IMR-90 (cell line): ENCODE data around the gene LIN9. TPM values are rescaled to one million over a fixed set of nuclear protein-coding genes. Genes with fewer than 3 reads are reported as not detected.

Experiments used
- ATAC-seq: fragments of 200-7000 bp; cut with Tn5 transposase; 2 replicates; pipeline ENCODE4 v1.9.1; 2020; ENCODE audit warnings: low read depth, mild to moderate bottlenecking, moderate library complexity
- BruUV-seq: library from RNA; stranded (reverse); fragments of 400-500 nt; replicated peaks from 2 replicates; lab custom pipeline; 2021; lab: Mats Ljungman, UMichigan
- CTCF ChIA-PET: fragments of 300-600 bp; formaldehyde crosslinking; extraction: SDS; loops from one replicate; lab custom pipeline; 2021; ENCODE audit warnings: antibody characterized with exemption; lab: Yijun Ruan, JAX
- POLR2A ChIA-PET: fragments of 300-600 bp; sonication (Branson Sonifier 250); formaldehyde crosslinking; loops from one replicate; lab custom pipeline; 2022; ENCODE audit warnings: antibody characterized with exemption; ENCODE audit not compliant: unreplicated experiment; lab: Charles Lee
- DNase-seq: peaks from one replicate; pipeline ENCODE4 v3.0.0; 2013
- H2AFZ ChIP-seq: replicated peaks from 2 replicates; pipeline ENCODE3; 2013; ENCODE audit warnings: low read length, mild to moderate bottlenecking; ENCODE audit not compliant: poor library complexity
- H2AK5ac ChIP-seq: 2 replicates; pipeline ENCODE4 v1.6.1; 2013; ENCODE audit warnings: low read depth, low read length, inconsistent platforms
- H2AK9ac ChIP-seq: replicated peaks from 2 replicates; pipeline ENCODE3; 2013; ENCODE audit warnings: mild to moderate bottlenecking, low read depth, low read length, moderate library complexity; ENCODE audit not compliant: poor library complexity
- H2BK120ac ChIP-seq: 2 replicates; pipeline ENCODE4 v1.6.1; 2013; ENCODE audit warnings: low read depth, low read length, inconsistent platforms
- H2BK15ac ChIP-seq: 3 replicates; pipeline ENCODE4 v1.6.1; 2013; ENCODE audit warnings: low read depth, low read length, inconsistent platforms
- H2BK20ac ChIP-seq: 2 replicates; pipeline ENCODE4 v1.6.1; 2013; ENCODE audit warnings: low read depth, mild to moderate bottlenecking, inconsistent platforms, low read length, moderate library complexity
- H2BK5ac ChIP-seq: 2 replicates; pipeline ENCODE4 v1.6.1; 2013; ENCODE audit warnings: mild to moderate bottlenecking, low read depth, low read length, inconsistent platforms; ENCODE audit not compliant: poor library complexity, severe bottlenecking
- H3K14ac ChIP-seq: replicated peaks from 2 replicates; pipeline ENCODE4 v1.6.1; 2013; ENCODE audit warnings: low read depth, low read length, inconsistent platforms
- H3K18ac ChIP-seq: 2 replicates; pipeline ENCODE4 v1.6.1; 2013; ENCODE audit warnings: low read depth, low read length, control low read depth
- H3K23ac ChIP-seq: 2 replicates; pipeline ENCODE4 v1.6.1; 2013; ENCODE audit warnings: low read depth, low read length, inconsistent platforms
- H3K27ac ChIP-seq: 2 replicates; pipeline ENCODE4 v1.5.1; 2013; ENCODE audit warnings: mild to moderate bottlenecking, control low read depth, low read length; ENCODE audit not compliant: insufficient read depth
- H3K27me3 ChIP-seq: 2 replicates; pipeline ENCODE4 v1.6.1; 2013; ENCODE audit warnings: low read length; ENCODE audit not compliant: control insufficient read depth, insufficient read depth
- H3K36me3 ChIP-seq: 2 replicates; pipeline ENCODE4 v1.6.1; 2013; ENCODE audit warnings: low read length, mixed read lengths; ENCODE audit not compliant: control insufficient read depth, insufficient read depth
- H3K4ac ChIP-seq: 2 replicates; pipeline ENCODE4 v1.6.1; 2013; ENCODE audit warnings: low read depth, low read length, inconsistent platforms
- H3K4me1 ChIP-seq: 2 replicates; pipeline ENCODE4 v1.6.1; 2013; ENCODE audit warnings: low read length, mixed read lengths; ENCODE audit not compliant: control insufficient read depth, insufficient read depth
- H3K4me2 ChIP-seq: 2 replicates; pipeline ENCODE4 v1.6.1; 2013; ENCODE audit warnings: low read depth, mild to moderate bottlenecking, control low read depth, low read length, moderate library complexity
- H3K4me3 ChIP-seq: 2 replicates; pipeline ENCODE4 v1.5.1; 2013; ENCODE audit warnings: low read depth, mild to moderate bottlenecking, control low read depth, low read length, moderate library complexity; ENCODE audit not compliant: insufficient read depth
- H3K56ac ChIP-seq: 2 replicates; pipeline ENCODE4 v1.6.1; 2013; ENCODE audit warnings: low read length, inconsistent platforms; ENCODE audit not compliant: insufficient read depth; ENCODE audit errors: extremely low read depth
- H3K79me1 ChIP-seq, 2 experiments: 2 replicates each; pipeline ENCODE4 v1.6.1; 2013; ENCODE audit warnings: low read length in 2 of 2, inconsistent platforms in 1 of 2, low read depth in 1 of 2
- H3K9ac ChIP-seq: 2 replicates; pipeline ENCODE4 v1.6.1; 2013; ENCODE audit warnings: low read depth, low read length, control low read depth
- H3K9me1 ChIP-seq: 2 replicates; pipeline ENCODE4 v1.6.1; 2013; ENCODE audit warnings: low read length, inconsistent platforms; ENCODE audit not compliant: insufficient read depth
- H3K9me3 ChIP-seq: 2 replicates; pipeline ENCODE4 v1.6.1; 2013; ENCODE audit warnings: low read length; ENCODE audit not compliant: control insufficient read depth, insufficient read depth
- H4K20me1 ChIP-seq: 2 replicates; pipeline ENCODE4 v1.6.1; 2013; ENCODE audit warnings: low read length, inconsistent platforms; ENCODE audit not compliant: insufficient read depth
- H4K5ac ChIP-seq: 2 replicates; pipeline ENCODE4 v1.6.1; 2013; ENCODE audit warnings: mild to moderate bottlenecking, low read depth, low read length, control low read depth
- H4K8ac ChIP-seq, 2 experiments: 2 replicates each; pipeline ENCODE4 v1.6.1; 2013; ENCODE audit warnings: low read depth in 2 of 2, low read length in 2 of 2, control low read depth in 1 of 2, inconsistent platforms in 1 of 2
- H4K91ac ChIP-seq: 2 replicates; pipeline ENCODE4 v1.6.1; 2013; ENCODE audit warnings: low read depth, low read length, inconsistent platforms; ENCODE audit not compliant: insufficient read depth
- BHLHE40 ChIP-seq: fragments of 150-350 bp; IDR thresholded peaks from 2 replicates; pipeline ENCODE4 v1.6.1; 2016; ENCODE audit warnings: mild to moderate bottlenecking, low read depth, low read length
- WGBS, 2 experiments: methylation state at CpG; one replicate each; pipeline versions ENCODE4 v1.1.5 to v1.1.7; 2013; ENCODE audit warnings: missing lambda C conversion rate in 2 of 2; ENCODE audit not compliant: insufficient read length in 1 of 2; ENCODE audit errors: extremely low coverage in 2 of 2; 5-methylcytosine and 5-hydroxymethylcytosine counted together
- dilution Hi-C: fragments of 300-500 bp; cut with HindIII; formaldehyde crosslinking; loops from one replicate; pipeline ENCODE4 v1.14.3; 2018; ENCODE audit warnings: low sequenced_read_pairs; ENCODE audit not compliant: unreplicated experiment
- in situ Hi-C: fragments of 300-500 bp; cut with MboI; formaldehyde crosslinking; loops from 3 replicates; pipeline ENCODE4 v1.14.3; 2019; ENCODE audit warnings: low sequenced_read_pairs, inconsistent platforms, mixed read lengths
- intact Hi-C: fragments of 100-400 bp; cut with micrococcal nuclease; formaldehyde crosslinking; loops from 2 replicates; pipeline ENCODE4 v1.10.0; 2022
- polyA plus RNA-seq, 3 experiments: library from polyadenylated mRNA; depleted of rRNA; stranded (reverse); fragments of >200 nt; gene quantifications; 2 replicates each; pipeline ENCODE4 v1.2.3, GENCODE V29; 2012; ENCODE audit warnings: low replicate concordance in 1 of 3
- total RNA-seq: library from RNA; depleted of rRNA; stranded (reverse); fragments of >200 nt; gene quantifications from 2 replicates; pipeline ENCODE4 v1.2.3, GENCODE V29; 2012
- TF ChIP-seq, protein P1 (sequence below): conservative IDR thresholded peaks from 2 replicates; pipeline ENCODE4 v1.5.1; 2012; ENCODE audit warnings: mild to moderate bottlenecking, low read depth, low read length, improper control_type of control experiment

Gene LIN9
- total and polyA plus RNA-seq, 2 of the 4 experiments (the other 2 are of a cell fraction): 2.3 to 3.9 TPM

DNA sequence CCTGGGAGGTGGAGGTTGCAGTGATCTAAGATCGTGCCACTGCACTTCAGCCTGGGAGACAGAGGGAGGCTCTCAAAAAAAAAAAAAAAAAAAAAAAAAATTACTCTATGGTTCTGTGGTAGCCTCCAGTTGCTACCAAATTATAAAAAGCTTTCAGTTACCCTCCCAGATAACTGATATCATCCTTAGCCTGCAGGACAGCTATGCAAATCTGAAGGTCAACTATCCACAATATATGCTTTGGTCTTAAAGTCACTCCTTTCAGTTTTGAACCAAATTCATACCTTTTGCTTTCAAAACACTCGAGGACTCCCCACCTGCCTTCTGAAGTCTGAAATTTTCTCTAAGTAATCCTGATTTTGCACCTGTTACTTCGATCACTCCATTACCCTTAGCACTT, 82.4 kb downstream of the LIN9 start:
- Histone ChIP-seq H3K9me1 (no peaks in the 10 kb centered on the region), H3K14ac (no peak overlapping the region), H3K23ac (no peak overlapping the region), H3K36me3 (no peaks in the 10 kb centered on the region), H4K5ac (no peak overlapping the region), H3K4me2 (no peak overlapping the region), H3K79me1 (no peaks in the 10 kb centered on the region), H3K27ac (no peak overlapping the region), H2AK5ac (no peak overlapping the region), H3K56ac (no peak overlapping the region), H2AK9ac (no peak overlapping the region), H2BK15ac (no peak overlapping the region), H4K20me1 (no peaks in the 10 kb centered on the region), H2BK120ac (no peak overlapping the region), H2AFZ (no peak overlapping the region), H3K18ac (no peak overlapping the region), H3K4me1 (0 out of 2 replicates have a peak, but pooled peaks cover 1% of the 10 kb centered on the region), H3K9ac (no peak overlapping the region), H3K4ac (no peak overlapping the region), H2BK5ac (no peak overlapping the region), H3K9me3 (no peaks in the 10 kb centered on the region), H3K4me3 (no peak overlapping the region), H2BK20ac (no peak overlapping the region), H3K27me3 (peaks cover 12% of the 10 kb centered on the region), H4K8ac (no peak overlapping the region), H4K91ac (no peak overlapping the region)
- ChIA-PET POLR2A (no interaction called here), CTCF (interaction anchor here (0.6 to 0.8 kb wide), 2 partner anchors 162 to 927 kb away, joined by 3 to 4 read pairs; no protein-coding TSS in a partner anchor)
- 100% methylated on average over 1 of the region's 3 CpGs; no CpG with 5 or more reads in 1 of the 2 experiments for whole genome bisulfite sequencing, 2 experiments
- no peak for TF ChIP-seq BHLHE40
- TF ChIP-seq, protein P1, sequence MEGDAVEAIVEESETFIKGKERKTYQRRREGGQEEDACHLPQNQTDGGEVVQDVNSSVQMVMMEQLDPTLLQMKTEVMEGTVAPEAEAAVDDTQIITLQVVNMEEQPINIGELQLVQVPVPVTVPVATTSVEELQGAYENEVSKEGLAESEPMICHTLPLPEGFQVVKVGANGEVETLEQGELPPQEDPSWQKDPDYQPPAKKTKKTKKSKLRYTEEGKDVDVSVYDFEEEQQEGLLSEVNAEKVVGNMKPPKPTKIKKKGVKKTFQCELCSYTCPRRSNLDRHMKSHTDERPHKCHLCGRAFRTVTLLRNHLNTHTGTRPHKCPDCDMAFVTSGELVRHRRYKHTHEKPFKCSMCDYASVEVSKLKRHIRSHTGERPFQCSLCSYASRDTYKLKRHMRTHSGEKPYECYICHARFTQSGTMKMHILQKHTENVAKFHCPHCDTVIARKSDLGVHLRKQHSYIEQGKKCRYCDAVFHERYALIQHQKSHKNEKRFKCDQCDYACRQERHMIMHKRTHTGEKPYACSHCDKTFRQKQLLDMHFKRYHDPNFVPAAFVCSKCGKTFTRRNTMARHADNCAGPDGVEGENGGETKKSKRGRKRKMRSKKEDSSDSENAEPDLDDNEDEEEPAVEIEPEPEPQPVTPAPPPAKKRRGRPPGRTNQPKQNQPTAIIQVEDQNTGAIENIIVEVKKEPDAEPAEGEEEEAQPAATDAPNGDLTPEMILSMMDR: no peak
- BruUV-seq: no TSS peak
- DNase-seq (no peak), ATAC-seq (no peak)
- in situ Hi-C loops: no loop called here
- dilution Hi-C loops: no loop called here
- intact Hi-C loops: no loop called here
